ENCODE results near the gene BTBD1.

- TF ChIP-seq CTCF (IDR thresholded peaks at IDR 0.05; ENCODE audit: extremely low read depth in 1 of 2, insufficient read depth in 1 of 2, low read depth in 1 of 2, low read length in 2 of 2) (no peak), POLR2AphosphoS5 (IDR thresholded peaks at IDR 0.05; ENCODE audit: insufficient read depth, low read depth, low read length) (no peak), EZH2 (IDR thresholded peaks at IDR 0.05; ENCODE audit: borderline replicate concordance, low read depth, low read length, severe bottlenecking) (no peak)
Observed at GRCh38 chr15:83111149-83111548, 44.1 kb upstream of the BTBD1 start.
